Muscle layer of duodenum (tissue), 2 donors: ENCODE data around the gene ICAM3.
"Not testable (repeated sequence)": the region's sequence is repeated elsewhere in the genome, so short reads cannot be mapped to it uniquely, and the experiment has no call there.

ENCODE experiments used
- H3K27ac ChIP-seq: one replicate; pipeline ENCODE4 v1.7.0; 2013; ENCODE audit warnings: mild to moderate bottlenecking, low read length
- H3K27me3 ChIP-seq: one replicate; pipeline ENCODE4 v1.7.0; 2013; ENCODE audit warnings: low read depth, mild to moderate bottlenecking, control low read depth, low read length
- H3K36me3 ChIP-seq, 2 donors: one replicate each; pipeline ENCODE4 v1.7.0; 2013; ENCODE audit warnings: low read length in 2 of 2, control low read depth in 1 of 2, mild to moderate bottlenecking in 1 of 2; ENCODE audit not compliant: insufficient read depth in 2 of 2, control insufficient read depth in 1 of 2
- H3K4me1 ChIP-seq, 2 donors: one replicate each; pipeline ENCODE4 v1.7.0; 2013; ENCODE audit warnings: low read length in 2 of 2, mild to moderate bottlenecking in 2 of 2, control low read depth in 1 of 2, moderate library complexity in 1 of 2; ENCODE audit not compliant: insufficient read depth in 2 of 2, control insufficient read depth in 1 of 2
- H3K4me3 ChIP-seq, 2 donors: one replicate each; pipeline ENCODE4 v1.7.0; 2013; ENCODE audit warnings: low read length in 2 of 2, low read depth in 1 of 2, mild to moderate bottlenecking in 1 of 2
- H3K9me3 ChIP-seq, 2 donors: one replicate each; pipeline ENCODE4 v1.7.0; 2013; ENCODE audit warnings: low read length in 2 of 2, control low read depth in 1 of 2, mild to moderate bottlenecking in 1 of 2; ENCODE audit not compliant: control insufficient read depth in 1 of 2
- donor health status: healthy.

The ICAM3 gene

GRCh38 chr19:10368101-10368803 is 28.8 kb upstream of the ICAM3 start:
- H3K4me1 ChIP-seq: no peaks in the 10 kb centered on the region
- no peak overlapping the region for H3K4me3 ChIP-seq
- no peaks in the 10 kb centered on the region for H3K27me3 ChIP-seq
- no peaks in the 10 kb centered on the region for H3K9me3 ChIP-seq
- peaks cover 31 to 54% of the 10 kb centered on the region in 2 donors for H3K36me3 ChIP-seq
- no peak overlapping the region for H3K27ac ChIP-seq

- not testable (repeated sequence) for H3K4me3 ChIP-seq, H3K4me1 ChIP-seq, H3K27ac ChIP-seq, H3K9me3 ChIP-seq, H3K27me3 ChIP-seq
- peaks cover 31 to 65% of the 10 kb centered on the region in 2 donors for H3K36me3 ChIP-seq
Observed at GRCh38 chr19:10366950-10367512, 27.6 kb upstream of the ICAM3 start.

GRCh38 chr19:10365518-10365917 is 26.1 kb upstream of the ICAM3 start:
- no peaks in the 10 kb centered on the region for H3K27me3 ChIP-seq
- H3K27ac ChIP-seq: no peak overlapping the region
- H3K4me3 ChIP-seq: no peak overlapping the region
- H3K9me3 ChIP-seq: no peaks in the 10 kb centered on the region
- no peaks in the 10 kb centered on the region for H3K4me1 ChIP-seq
- H3K36me3 ChIP-seq: peaks cover 37 to 76% of the 10 kb centered on the region in 2 donors

- Histone ChIP-seq H3K4me3 (no peak overlapping the region), H3K27me3 (no peaks in the 10 kb centered on the region), H3K27ac (no peak overlapping the region), H3K36me3 (peaks cover 37 to 76% of the 10 kb centered on the region in 2 donors), H3K9me3 (no peaks in the 10 kb centered on the region), H3K4me1 (no peaks in the 10 kb centered on the region)
Observed at GRCh38 chr19:10364644-10365043, 25.2 kb upstream of the ICAM3 start.

- no peaks in the 10 kb centered on the region for H3K9me3 ChIP-seq
- no peaks in the 10 kb centered on the region for H3K27me3 ChIP-seq
- no peak overlapping the region for H3K27ac ChIP-seq
- H3K36me3 ChIP-seq: peaks cover 37 to 82% of the 10 kb centered on the region in 2 donors
- H3K4me3 ChIP-seq: no peak overlapping the region
- H3K4me1 ChIP-seq: no peaks in the 10 kb centered on the region
Observed at GRCh38 chr19:10363789-10364281, 24.4 kb upstream of the ICAM3 start.

- Histone ChIP-seq H3K4me3 (no peak overlapping the region), H3K27ac (no peak overlapping the region), H3K9me3 (no peaks in the 10 kb centered on the region), H3K36me3 (peaks cover 31 to 83% of the 10 kb centered on the region in 2 donors), H3K27me3 (no peaks in the 10 kb centered on the region), H3K4me1 (no peaks in the 10 kb centered on the region)
Observed at GRCh38 chr19:10362259-10362658, 22.8 kb upstream of the ICAM3 start.

- Histone ChIP-seq H3K27me3 (no peaks in the 10 kb centered on the region), H3K4me1 (no peaks in the 10 kb centered on the region), H3K36me3 (peaks cover 31 to 80% of the 10 kb centered on the region in 2 donors), H3K9me3 (no peaks in the 10 kb centered on the region), H3K27ac (no peak overlapping the region), H3K4me3 (no peak overlapping the region)
Observed at GRCh38 chr19:10361569-10362011, 22.2 kb upstream of the ICAM3 start.

GRCh38 chr19:10356431-10356830 is 17.0 kb upstream of the ICAM3 start:
- Histone ChIP-seq H3K36me3 (peaks cover 17 to 66% of the 10 kb centered on the region in 2 donors), H3K9me3 (no peaks in the 10 kb centered on the region), H3K27ac (no peak overlapping the region), H3K4me3 (no peak overlapping the region), H3K27me3 (no peaks in the 10 kb centered on the region), H3K4me1 (peaks cover 0 to 12% of the 10 kb centered on the region in 2 donors)

GRCh38 chr19:10353793-10354391 is 14.5 kb upstream of the ICAM3 start:
- Histone ChIP-seq H3K4me3 (no peak overlapping the region), H3K4me1 (peaks cover 0 to 12% of the 10 kb centered on the region in 2 donors), H3K36me3 (peaks cover 15 to 67% of the 10 kb centered on the region in 2 donors), H3K27ac (no peak overlapping the region), H3K9me3 (no peaks in the 10 kb centered on the region), H3K27me3 (no peaks in the 10 kb centered on the region)

- no peak overlapping the region for H3K27ac ChIP-seq
- peaks cover 15 to 59% of the 10 kb centered on the region in 2 donors for H3K36me3 ChIP-seq
- H3K9me3 ChIP-seq: no peaks in the 10 kb centered on the region
- peaks cover 0 to 12% of the 10 kb centered on the region in 2 donors for H3K4me1 ChIP-seq
- peak overlapping the region in 1 of 2 donors; percentile 29 for H3K4me3 ChIP-seq
- no peaks in the 10 kb centered on the region for H3K27me3 ChIP-seq
Observed at GRCh38 chr19:10352764-10353671, 13.6 kb upstream of the ICAM3 start.

GRCh38 chr19:10346509-10346908 is 7.1 kb upstream of the ICAM3 start:
- no peak overlapping the region for H3K27ac ChIP-seq
- H3K9me3 ChIP-seq: no peaks in the 10 kb centered on the region
- H3K4me3 ChIP-seq: no peak overlapping the region
- no peaks in the 10 kb centered on the region for H3K27me3 ChIP-seq
- no peaks in the 10 kb centered on the region for H3K4me1 ChIP-seq
- peaks cover 8 to 14% of the 10 kb centered on the region in 2 donors for H3K36me3 ChIP-seq
